Osteocyte (in vitro differentiated cells): ENCODE results near the gene NUP210L. TPM values are rescaled to one million over a fixed set of nuclear protein-coding genes. Genes with fewer than 3 reads are reported as not detected.

Source experiments
- DNase-seq: peaks from one replicate; pipeline ENCODE4 v3.0.0; 2021; ENCODE audit warnings: mixed read lengths; ENCODE audit not compliant: unreplicated experiment; ENCODE audit errors: extremely low spot score
- H3K27ac Mint-ChIP-seq: one replicate; pipeline ENCODE4 v1.8.0; 2021; ENCODE audit warnings: mild to moderate bottlenecking, mixed read lengths; ENCODE audit not compliant: unreplicated experiment
- H3K27me3 Mint-ChIP-seq: one replicate; pipeline ENCODE4 v1.8.0; 2021; ENCODE audit warnings: mixed read lengths; ENCODE audit not compliant: unreplicated experiment
- H3K36me3 Mint-ChIP-seq: one replicate; pipeline ENCODE4 v1.8.0; 2021; ENCODE audit warnings: mixed read lengths; ENCODE audit not compliant: unreplicated experiment
- H3K4me1 Mint-ChIP-seq: one replicate; pipeline ENCODE4 v1.8.0; 2021; ENCODE audit warnings: mixed read lengths; ENCODE audit not compliant: unreplicated experiment
- H3K4me3 Mint-ChIP-seq: one replicate; pipeline ENCODE4 v1.8.0; 2021; ENCODE audit warnings: mild to moderate bottlenecking, moderate library complexity, mixed read lengths; ENCODE audit not compliant: unreplicated experiment
- H3K9me3 Mint-ChIP-seq: one replicate; pipeline ENCODE4 v1.8.0; 2021; ENCODE audit warnings: mixed read lengths; ENCODE audit not compliant: unreplicated experiment
- CTCF ChIP-seq: fragments of 200-600 bp; sonication (generic); IDR thresholded peaks from 2 replicates; pipeline ENCODE4 v1.5.0; 2021; ENCODE audit warnings: antibody characterized with exemption, mild to moderate bottlenecking, moderate library complexity
- total RNA-seq: library from RNA; stranded (reverse); gene quantifications from 2 replicates; pipeline ENCODE4 v1.2.1, GENCODE V29; 2021

Gene NUP210L
- total RNA-seq, 1 donor from 2014 or later = not detected

- Mint-ChIP-seq H3K27ac (peak within 1 kb of the TSS; percentile 96), H3K4me3 (peak within 1 kb of the TSS; percentile 98), H3K36me3 (peaks cover 21% of the 10 kb centered on the region), H3K27me3 (no peaks in the 10 kb centered on the region), H3K4me1 (peaks cover 31% of the 10 kb centered on the region), H3K9me3 (no peaks in the 10 kb centered on the region)
- DNase-seq = peak; percentile 91
- no peak for TF ChIP-seq CTCF
Observed at GRCh38 chr1:153977250-153978240, 177.3 kb downstream of the NUP210L start, which contains the start of gene JTB. Gene JTB, minus strand, starts transcription at chr1:153977674. Its CDS starts 422 bp downstream, at chr1:153977252.

- peaks cover 16% of the 10 kb centered on the region for H3K36me3 Mint-ChIP-seq
- DNase-seq = no peak
- peaks cover 30% of the 10 kb centered on the region for H3K4me1 Mint-ChIP-seq
- no peaks in the 10 kb centered on the region for H3K9me3 Mint-ChIP-seq
- H3K27me3 Mint-ChIP-seq = no peaks in the 10 kb centered on the region
- peak overlapping the region; percentile 98 for H3K4me3 Mint-ChIP-seq
- TF ChIP-seq CTCF = no peak
- peak overlapping the region; percentile 84 for H3K27ac Mint-ChIP-seq
Observed at GRCh38 chr1:153976819-153977249, 178.0 kb downstream of the NUP210L start.

GRCh38 chr1:153973525-153973924, 181.3 kb downstream of the NUP210L start:
- H3K4me1 Mint-ChIP-seq = peaks cover 27% of the 10 kb centered on the region
- H3K4me3 Mint-ChIP-seq = no peak overlapping the region
- H3K27me3 Mint-ChIP-seq = no peaks in the 10 kb centered on the region
- DNase-seq = no peak
- peaks cover 15% of the 10 kb centered on the region for H3K36me3 Mint-ChIP-seq
- no peak overlapping the region for H3K27ac Mint-ChIP-seq
- no peak for TF ChIP-seq CTCF
- no peaks in the 10 kb centered on the region for H3K9me3 Mint-ChIP-seq

GRCh38 chr1:153973071-153973470, 181.8 kb downstream of the NUP210L start:
- Mint-ChIP-seq H3K4me1 (peaks cover 28% of the 10 kb centered on the region), H3K27ac (peak overlapping the region; percentile 52), H3K27me3 (no peaks in the 10 kb centered on the region), H3K4me3 (no peak overlapping the region), H3K9me3 (no peaks in the 10 kb centered on the region), H3K36me3 (peaks cover 15% of the 10 kb centered on the region)
- TF ChIP-seq CTCF = no peak
- no peak for DNase-seq

- no peak for TF ChIP-seq CTCF
- Mint-ChIP-seq H3K27me3 (no peaks in the 10 kb centered on the region), H3K9me3 (no peaks in the 10 kb centered on the region), H3K4me3 (no peak overlapping the region), H3K36me3 (peaks cover 9% of the 10 kb centered on the region), H3K4me1 (peaks cover 33% of the 10 kb centered on the region), H3K27ac (no peak overlapping the region)
- DNase-seq = no peak
Observed at GRCh38 chr1:153970346-153970745, 184.5 kb downstream of the NUP210L start.
